H1 (cell line): ENCODE results near the gene MTHFS.

ENCODE experiments used
- BCL11A ChIP-seq, 2 experiments: IDR thresholded peaks; one replicate each; pipeline ENCODE4 v1.6.1; 2011; ENCODE audit warnings: low read depth in 2 of 2, low read length in 2 of 2, mild to moderate bottlenecking in 2 of 2
- CTCF ChIP-seq, 3 experiments: IDR thresholded peaks; 1 replicate in 2 of 3; 2 replicates in 1 of 3; pipeline versions ENCODE4 v1.5.1 to v1.6.1; 2011; ENCODE audit warnings: low read length in 3 of 3, mild to moderate bottlenecking in 3 of 3, inconsistent platforms in 2 of 3, low read depth in 1 of 3, moderate library complexity in 1 of 3; ENCODE audit not compliant: insufficient read depth in 1 of 3; ENCODE audit errors: control extremely low read depth in 1 of 3
- EZH2 ChIP-seq: fragments of 200-600 bp; sonication (generic); IDR thresholded peaks from 2 replicates; pipeline ENCODE4 v1.7.1; 2012; ENCODE audit warnings: low read depth, mild to moderate bottlenecking, moderate library complexity, low read length, inconsistent platforms; ENCODE audit not compliant: severe bottlenecking
- HDAC2 ChIP-seq, 2 experiments: fragments of 300-600 bp in 1 of 2; sonication (generic) in 1 of 2; IDR thresholded peaks; 2 replicates each; pipeline ENCODE4 v1.6.1; 2011 to 2012; ENCODE audit warnings: low read depth in 2 of 2, low read length in 2 of 2, mild to moderate bottlenecking in 2 of 2, moderate library complexity in 2 of 2, borderline replicate concordance in 1 of 2, inconsistent platforms in 1 of 2
- KDM1A ChIP-seq: fragments of 200-600, 300-600 bp; sonication (generic); IDR thresholded peaks from 2 replicates; pipeline ENCODE4 v1.7.1; 2016; ENCODE audit warnings: mild to moderate bottlenecking, low read length, borderline replicate concordance
- MAX ChIP-seq: IDR thresholded peaks from 2 replicates; pipeline ENCODE4 v1.6.1; 2012; ENCODE audit warnings: inconsistent platforms
- NANOG ChIP-seq: IDR thresholded peaks from 2 replicates; pipeline ENCODE4 v1.6.1; 2011; ENCODE audit warnings: low read length, low read depth, mild to moderate bottlenecking, inconsistent platforms; ENCODE audit not compliant: insufficient read depth, poor library complexity, severe bottlenecking
- POLR2A ChIP-seq, 2 experiments: IDR thresholded peaks; 1 replicate in 1 of 2; 2 replicates in 1 of 2; pipeline ENCODE4 v1.6.1; 2011; ENCODE audit warnings: low read depth in 2 of 2, low read length in 2 of 2, mild to moderate bottlenecking in 2 of 2; ENCODE audit errors: control extremely low read depth in 1 of 2
- SRF ChIP-seq: IDR thresholded peaks from 2 replicates; pipeline ENCODE4 v1.6.1; 2011; ENCODE audit warnings: mild to moderate bottlenecking, low read depth, low read length, moderate library complexity
- SUZ12 ChIP-seq: fragments of 200-600 bp; sonication (generic); IDR thresholded peaks from 2 replicates; pipeline ENCODE4 v1.6.1; 2012; ENCODE audit warnings: mild to moderate bottlenecking, inconsistent platforms, low read length, moderate library complexity, mixed read lengths
- TEAD4 ChIP-seq: IDR thresholded peaks from 2 replicates; pipeline ENCODE4 v1.6.1; 2012; ENCODE audit warnings: low read depth, low read length, inconsistent platforms, mixed read lengths
- USF2 ChIP-seq: IDR thresholded peaks from 2 replicates; pipeline ENCODE4 v1.6.1; 2011; ENCODE audit warnings: low read length, improper control_type of control experiment

- TF ChIP-seq POLR2A (IDR thresholded peaks at IDR 0.05; ENCODE audit: control extremely low read depth in 1 of 2, low read depth in 2 of 2, low read length in 2 of 2) (no peak), NANOG (no peak), CTCF (IDR thresholded peaks at IDR 0.05; ENCODE audit: control extremely low read depth in 1 of 3, insufficient read depth in 1 of 3, low read depth in 1 of 3, low read length in 3 of 3) (no peak), MAX (no peak), HDAC2 (IDR thresholded peaks at IDR 0.05; ENCODE audit: borderline replicate concordance in 1 of 2, low read depth in 2 of 2, low read length in 2 of 2) (no peak), EZH2 (no peak), BCL11A (IDR thresholded peaks at IDR 0.05; ENCODE audit: low read depth in 2 of 2, low read length in 2 of 2) (no peak), SUZ12 (no peak), KDM1A (no peak), USF2 (no peak), TEAD4 (no peak), SRF (no peak)
Measured at GRCh38 chr15:79944622-79945021, 47.8 kb upstream of the MTHFS start.
